K562 (cell line): Measurements from ENCODE around the gene LILRB3. TPM values are rescaled to one million over a fixed set of nuclear protein-coding genes. Genes with fewer than 3 reads are reported as not detected.

ENCODE experiments used
- ATAC-seq: fragments of 200-7000 bp; cut with Tn5 transposase; 3 replicates; pipeline ENCODE4 v1.9.1; 2020; ENCODE audit warnings: moderate library complexity
- BruUV-seq: library from RNA; stranded (reverse); fragments of 400-500 nt; replicated peaks from 2 replicates; lab custom pipeline; 2021; lab: Mats Ljungman, UMichigan
- CTCF ChIA-PET: fragments of 300-600 bp; formaldehyde crosslinking; extraction: SDS; loops from one replicate; lab custom pipeline; 2021; ENCODE audit warnings: low intra/inter-chr PET ratio; lab: Yijun Ruan, JAX
- POLR2A ChIA-PET: fragments of 300-600, 350-650 bp; sonication (Branson Sonifier 250); formaldehyde crosslinking; extraction: SDS; loops from one replicate; lab custom pipeline; 2021; ENCODE audit warnings: antibody characterized with exemption, inconsistent platforms; lab: Yijun Ruan, JAX
- DNase-seq, 4 experiments: peaks; one replicate each; pipeline versions ENCODE4 v3.0.0 to v3.0.0-alpha.2; 2011 to 2018; ENCODE audit warnings: low spot score in 3 of 4, mixed read lengths in 3 of 4; ENCODE audit errors: extremely low read depth in 1 of 4
- FAIRE-seq: peaks from 2 replicates; lab custom pipeline; 2011; peaks lifted over from hg19 to GRCh38; lab: Jason Lieb, UNC
- H2AFZ ChIP-seq: 2 replicates; pipeline ENCODE4 v1.6.0; 2011; ENCODE audit warnings: low read depth, low read length, control low read depth, inconsistent platforms
- H3K27ac ChIP-seq: fragments of 200-600 bp; 3 replicates; pipeline ENCODE4 v1.8.0; 2011; ENCODE audit warnings: low read depth, mild to moderate bottlenecking, control low read depth, inconsistent platforms, low read length, moderate library complexity, mixed read lengths; ENCODE audit errors: extremely low read depth
- H3K27me3 ChIP-seq, 2 experiments: fragments of 300-600 bp in 1 of 2; 2 replicates in 1 of 2; 3 replicates in 1 of 2; pipeline versions ENCODE4 v1.6.0 to v1.8.0; 2011; ENCODE audit warnings: inconsistent platforms in 2 of 2, low read length in 2 of 2, mild to moderate bottlenecking in 1 of 2, mixed read lengths in 1 of 2, moderate library complexity in 1 of 2; ENCODE audit not compliant: control insufficient read depth in 2 of 2, insufficient read depth in 2 of 2
- H3K36me3 ChIP-seq: fragments of 300-600 bp; 3 replicates; pipeline ENCODE4 v1.8.0; 2011; ENCODE audit warnings: mild to moderate bottlenecking, low read length, inconsistent platforms; ENCODE audit not compliant: control insufficient read depth, insufficient read depth
- H3K4me1 ChIP-seq, 2 experiments: fragments of 200-600 bp in 1 of 2; replicated peaks in 1 of 2; 2 replicates in 1 of 2; 3 replicates in 1 of 2; pipeline versions ENCODE4 v1.5.1 to v1.8.0; 2011; ENCODE audit warnings: inconsistent platforms in 2 of 2, low read length in 2 of 2, mild to moderate bottlenecking in 1 of 2, mixed read lengths in 1 of 2, moderate library complexity in 1 of 2; ENCODE audit not compliant: control insufficient read depth in 2 of 2, insufficient read depth in 2 of 2
- H3K4me2 ChIP-seq: 2 replicates; pipeline ENCODE4 v1.6.1; 2011; ENCODE audit warnings: low read length, control low read depth, inconsistent platforms, mixed read lengths; ENCODE audit not compliant: insufficient read depth
- H3K4me3 ChIP-seq: fragments of 200-600 bp; sonication (generic), shearing (Covaris generic); 2 replicates; pipeline ENCODE4 v1.5.1; 2016; ENCODE audit warnings: control low read depth, inconsistent platforms
- H3K79me2 ChIP-seq: fragments of 200-600 bp; 3 replicates; pipeline ENCODE4 v1.8.0; 2011; ENCODE audit warnings: low read length, inconsistent platforms; ENCODE audit not compliant: control insufficient read depth, insufficient read depth
- H3K9ac ChIP-seq, 2 experiments: 2 replicates each; pipeline versions ENCODE4 v1.6.0 to v1.6.1; 2011; ENCODE audit warnings: low read depth in 2 of 2, low read length in 2 of 2, control low read depth in 1 of 2, inconsistent platforms in 1 of 2, mild to moderate bottlenecking in 1 of 2, mixed read lengths in 1 of 2; ENCODE audit not compliant: insufficient read depth in 1 of 2
- H3K9me1 ChIP-seq: one replicate; pipeline ENCODE4 v1.6.0; 2011; ENCODE audit warnings: inconsistent platforms, mild to moderate bottlenecking, low read length, moderate library complexity; ENCODE audit not compliant: control insufficient read depth, insufficient read depth
- H3K9me3 ChIP-seq: replicated peaks from 2 replicates; pipeline ENCODE4 v1.5.1; 2011; ENCODE audit warnings: low read depth, low read length, inconsistent platforms; ENCODE audit not compliant: control insufficient read depth, insufficient read depth
- H4K20me1 ChIP-seq: replicated peaks from 2 replicates; pipeline ENCODE4 v1.6.1; 2011; ENCODE audit warnings: low read length, inconsistent platforms, mixed read lengths; ENCODE audit not compliant: control insufficient read depth, insufficient read depth
- HDAC1 ChIP-seq, 2 experiments: fragments of 450-650 bp; IDR thresholded peaks; 2 replicates each; pipeline ENCODE4 v1.6.1; 2016 to 2017; ENCODE audit warnings: inconsistent platforms in 1 of 2, mild to moderate bottlenecking in 1 of 2, moderate library complexity in 1 of 2
- HDAC8 ChIP-seq: fragments of 450-650 bp; IDR thresholded peaks from 2 replicates; pipeline ENCODE4 v1.6.1; 2016; ENCODE audit warnings: mild to moderate bottlenecking, missing genetic modification characterization, moderate library complexity, missing compliant biosample characterization
- MYC ChIP-seq, 2 experiments: fragments of 250-450 bp in 1 of 2; sonication (Bioruptor Pico) in 1 of 2; IDR thresholded peaks; 2 replicates each; pipeline versions ENCODE4 v1.5.1 to v1.6.1; 2012 to 2021; ENCODE audit warnings: low read depth in 2 of 2, borderline replicate concordance in 1 of 2, improper control_type of control experiment in 1 of 2, low read length in 1 of 2, mild to moderate bottlenecking in 1 of 2, moderate library complexity in 1 of 2
- PCBP1 ChIP-seq: fragments of 200-400 bp; formaldehyde crosslinking; IDR thresholded peaks from 2 replicates; pipeline ENCODE4 v1.6.1; 2018; ENCODE audit warnings: mild to moderate bottlenecking, low read depth, low read length; ENCODE audit not compliant: poor library complexity, severe bottlenecking
- RBFOX2 ChIP-seq: fragments of 200-400 bp; formaldehyde crosslinking; IDR thresholded peaks from 2 replicates; pipeline ENCODE4 v1.6.1; 2017; ENCODE audit warnings: low read depth, mild to moderate bottlenecking, low read length, moderate library complexity
- RBM22 ChIP-seq: fragments of 200-400 bp; formaldehyde crosslinking; IDR thresholded peaks from 2 replicates; pipeline ENCODE4 v1.6.1; 2018; ENCODE audit warnings: low read length, low read depth; ENCODE audit not compliant: poor library complexity, severe bottlenecking
- ZBTB7A ChIP-seq: IDR thresholded peaks from 2 replicates; pipeline ENCODE4 v1.6.1; 2011; ENCODE audit warnings: low read depth, mild to moderate bottlenecking, low read length, moderate library complexity, borderline replicate concordance; ENCODE audit not compliant: control insufficient read depth
- ZFPM2 ChIP-seq: fragments of 250-450 bp; sonication (Bioruptor Pico); IDR thresholded peaks from 2 replicates; pipeline ENCODE4 v1.5.1; 2022; ENCODE audit warnings: mild to moderate bottlenecking
- ZNF589 ChIP-seq: fragments of 200-800 bp; sonication (Bioruptor generic); IDR thresholded peaks from 2 replicates; pipeline ENCODE4 v1.6.1; 2016; ENCODE audit warnings: low read depth, missing genetic modification characterization, missing compliant biosample characterization
- ZNF766 ChIP-seq: fragments of 200-800 bp; sonication (Bioruptor generic); conservative IDR thresholded peaks from 2 replicates; pipeline ENCODE4 v1.6.1; 2016; ENCODE audit warnings: missing genetic modification characterization, missing compliant biosample characterization
- WGBS: fragments of 100-300 bp; shearing (Covaris generic); methylation state at CpG from one replicate; pipeline ENCODE4 v1.1.6; 2016; ENCODE audit warnings: low coverage, mixed read lengths; ENCODE audit not compliant: insufficient coverage; ENCODE audit errors: missing lambda C conversion rate; 5-methylcytosine and 5-hydroxymethylcytosine counted together
- in situ Hi-C: fragments of 300-500 bp; cut with MboI; formaldehyde crosslinking; loops from 4 replicates; pipeline ENCODE4 v1.15.0; 2018; ENCODE audit warnings: inconsistent platforms, mixed read lengths
- intact Hi-C: fragments of 100-400 bp; cut with micrococcal nuclease; formaldehyde crosslinking; loops from 2 replicates; pipeline ENCODE4 v1.14.2; 2022
- polyA plus RNA-seq, 8 experiments: library from polyadenylated mRNA; depleted of rRNA in 4 of 8; stranded (reverse) in 5 of 8; unstranded in 3 of 8; fragments of >200 nt; fragmentation: Nextera tagmentation in 2 of 8; fragmentation: Illumina TruSeq in 1 of 8; extraction: Ambion mirVana in 2 of 8; extraction: Trizol in 1 of 8; gene quantifications; 2 replicates each; pipeline versions ENCODE4 v1.2.1 to v1.2.3, GENCODE V29; 2011 to 2014; ENCODE audit warnings: inconsistent platforms in 1 of 8, missing spikeins in 1 of 8
- total RNA-seq, 7 experiments: library from RNA; depleted of rRNA in 6 of 7; stranded (reverse); fragments of >200 nt in 6 of 7; fragmentation: Illumina TruSeq in 2 of 7; extraction: Trizol in 2 of 7; gene quantifications; 2 replicates each; pipeline versions ENCODE4 v1.2.1 to v1.2.3, GENCODE V29; 2011 to 2021; ENCODE audit warnings: low replicate concordance in 1 of 7
- TF ChIP-seq, protein P1 (sequence below): fragments of 450-650 bp; IDR thresholded peaks from 2 replicates; pipeline ENCODE4 v1.6.1; 2017; ENCODE audit warnings: antibody characterized with exemption, mild to moderate bottlenecking
- TF ChIP-seq, protein P2 (sequence below): fragments of 250-450 bp; sonication (Bioruptor Pico); IDR thresholded peaks from 2 replicates; pipeline ENCODE4 v1.5.0; 2021
- TF ChIP-seq, protein P3 (sequence below), 2 experiments: fragments of 450-650 bp; conservative IDR thresholded peaks; 2 replicates each; pipeline ENCODE4 v1.6.1; 2017; ENCODE audit warnings: mild to moderate bottlenecking in 2 of 2, moderate library complexity in 2 of 2

The LILRB3 gene
- total and polyA plus RNA-seq, 9 of the 15 experiments (the other 6 are each of a cell fraction or from before 2014, with no cell fraction given): 0.01 to 0.09 TPM; not detected in 7

DNA sequence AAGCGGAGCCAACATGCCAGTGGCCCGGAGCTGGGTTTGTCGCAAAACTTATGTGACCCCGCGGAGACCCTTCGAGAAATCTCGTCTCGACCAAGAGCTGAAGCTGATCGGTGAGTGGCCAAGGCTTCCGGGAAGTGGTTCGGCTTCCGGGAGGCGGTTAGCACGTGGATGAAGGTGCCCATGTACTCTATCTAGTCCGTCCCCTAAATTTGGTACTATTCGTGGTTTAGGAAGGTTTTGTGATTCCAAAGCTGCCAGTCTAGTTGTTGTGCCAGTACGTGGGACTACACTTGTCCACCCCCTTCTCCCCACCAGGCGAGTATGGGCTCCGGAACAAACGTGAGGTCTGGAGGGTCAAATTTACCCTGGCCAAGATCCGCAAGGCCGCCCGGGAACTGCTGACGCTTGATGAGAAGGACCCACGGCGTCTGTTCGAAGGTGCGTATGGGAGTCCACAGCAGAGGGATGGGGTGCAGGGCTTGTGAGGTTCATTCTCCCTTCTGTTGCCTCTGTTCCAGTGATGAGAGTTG, 21.6 kb downstream of the LILRB3 start:
- H3K27ac ChIP-seq: peak overlapping the region; percentile 96
- no peaks in the 10 kb centered on the region for H3K27me3 ChIP-seq
- peaks cover 59% of the 10 kb centered on the region for H3K79me2 ChIP-seq
- intact Hi-C loops (loop anchor here (2.0 kb wide), 1 partner anchor 64 kb away; the partner anchor contains the start of gene CNOT3), in situ Hi-C loops (no loop called here)
- ChIA-PET CTCF (no interaction called here), POLR2A (interaction anchor here (0.6 to 5.3 kb wide), 19 partner anchors 10 to 260 kb away, joined by 3 to 206 read pairs (median 6); partner anchors contain the start of genes CNOT3, LENG1, MBOAT7 and PRPF31)
- TSS peak; percentile 68 for BruUV-seq
- FAIRE-seq (no peak), ATAC-seq (no peak; the same call in 2 of the 3 replicates), DNase-seq (peak in 1 of 4 experiments; percentile 31)
- peak overlapping the region; percentile 98 to 99 for H3K9ac ChIP-seq
- H3K4me1 ChIP-seq: peaks cover 23 to 32% of the 10 kb centered on the region in 2 experiments
- WGBS: under 1% methylated on average over 24 of the region's 28 CpGs
- H3K4me2 ChIP-seq: peak overlapping the region; percentile 89
- peaks cover 58% of the 10 kb centered on the region for H3K36me3 ChIP-seq
- H2AFZ ChIP-seq: peak overlapping the region; percentile 78
- H3K9me3 ChIP-seq: no peaks in the 10 kb centered on the region
- H3K9me1 ChIP-seq: peaks cover 3% of the 10 kb centered on the region
- peak overlapping the region; percentile 68 for H3K4me3 ChIP-seq
- peaks cover 53% of the 10 kb centered on the region for H4K20me1 ChIP-seq
- TF ChIP-seq ZNF589 (CRISPR knock-in tag): 0 out of 2 replicates have a peak, but pooled peaks have one; percentile 46
- no peak for TF ChIP-seq MYC (IDR thresholded peaks at IDR 0.05; ENCODE audit: low read depth, low read length)
- TF ChIP-seq MYC (CRISPR knock-in tag; IDR thresholded peaks at IDR 0.05; ENCODE audit: borderline replicate concordance, low read depth): peak; percentile 91; the same call in 1 of the 2 replicates
- 0 out of 2 replicates have a peak, but pooled peaks have one; percentile 13 for TF ChIP-seq RBFOX2
- peak; percentile 76 for TF ChIP-seq RBM22
- TF ChIP-seq, protein P1, sequence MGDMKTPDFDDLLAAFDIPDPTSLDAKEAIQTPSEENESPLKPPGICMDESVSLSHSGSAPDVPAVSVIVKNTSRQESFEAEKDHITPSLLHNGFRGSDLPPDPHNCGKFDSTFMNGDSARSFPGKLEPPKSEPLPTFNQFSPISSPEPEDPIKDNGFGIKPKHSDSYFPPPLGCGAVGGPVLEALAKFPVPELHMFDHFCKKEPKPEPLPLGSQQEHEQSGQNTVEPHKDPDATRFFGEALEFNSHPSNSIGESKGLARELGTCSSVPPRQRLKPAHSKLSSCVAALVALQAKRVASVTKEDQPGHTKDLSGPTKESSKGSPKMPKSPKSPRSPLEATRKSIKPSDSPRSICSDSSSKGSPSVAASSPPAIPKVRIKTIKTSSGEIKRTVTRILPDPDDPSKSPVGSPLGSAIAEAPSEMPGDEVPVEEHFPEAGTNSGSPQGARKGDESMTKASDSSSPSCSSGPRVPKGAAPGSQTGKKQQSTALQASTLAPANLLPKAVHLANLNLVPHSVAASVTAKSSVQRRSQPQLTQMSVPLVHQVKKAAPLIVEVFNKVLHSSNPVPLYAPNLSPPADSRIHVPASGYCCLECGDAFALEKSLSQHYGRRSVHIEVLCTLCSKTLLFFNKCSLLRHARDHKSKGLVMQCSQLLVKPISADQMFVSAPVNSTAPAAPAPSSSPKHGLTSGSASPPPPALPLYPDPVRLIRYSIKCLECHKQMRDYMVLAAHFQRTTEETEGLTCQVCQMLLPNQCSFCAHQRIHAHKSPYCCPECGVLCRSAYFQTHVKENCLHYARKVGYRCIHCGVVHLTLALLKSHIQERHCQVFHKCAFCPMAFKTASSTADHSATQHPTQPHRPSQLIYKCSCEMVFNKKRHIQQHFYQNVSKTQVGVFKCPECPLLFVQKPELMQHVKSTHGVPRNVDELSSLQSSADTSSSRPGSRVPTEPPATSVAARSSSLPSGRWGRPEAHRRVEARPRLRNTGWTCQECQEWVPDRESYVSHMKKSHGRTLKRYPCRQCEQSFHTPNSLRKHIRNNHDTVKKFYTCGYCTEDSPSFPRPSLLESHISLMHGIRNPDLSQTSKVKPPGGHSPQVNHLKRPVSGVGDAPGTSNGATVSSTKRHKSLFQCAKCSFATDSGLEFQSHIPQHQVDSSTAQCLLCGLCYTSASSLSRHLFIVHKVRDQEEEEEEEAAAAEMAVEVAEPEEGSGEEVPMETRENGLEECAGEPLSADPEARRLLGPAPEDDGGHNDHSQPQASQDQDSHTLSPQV: peak; percentile 53; the same call in 1 of the 2 replicates
- TF ChIP-seq, protein P2, sequence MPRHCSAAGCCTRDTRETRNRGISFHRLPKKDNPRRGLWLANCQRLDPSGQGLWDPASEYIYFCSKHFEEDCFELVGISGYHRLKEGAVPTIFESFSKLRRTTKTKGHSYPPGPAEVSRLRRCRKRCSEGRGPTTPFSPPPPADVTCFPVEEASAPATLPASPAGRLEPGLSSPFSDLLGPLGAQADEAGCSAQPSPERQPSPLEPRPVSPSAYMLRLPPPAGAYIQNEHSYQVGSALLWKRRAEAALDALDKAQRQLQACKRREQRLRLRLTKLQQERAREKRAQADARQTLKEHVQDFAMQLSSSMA (CRISPR knock-in tag): 0 out of 2 replicates have a peak, but pooled peaks have one; percentile 21
- TF ChIP-seq HDAC1 (IDR thresholded peaks at IDR 0.05): peak in 1 of 2 experiments; percentile 65; a peak in 2 of 4 replicates
- no peak for TF ChIP-seq PCBP1
- TF ChIP-seq ZNF766 (CRISPR knock-in tag): peak; percentile 14; the same call in 1 of the 2 replicates
- TF ChIP-seq, protein P3, sequence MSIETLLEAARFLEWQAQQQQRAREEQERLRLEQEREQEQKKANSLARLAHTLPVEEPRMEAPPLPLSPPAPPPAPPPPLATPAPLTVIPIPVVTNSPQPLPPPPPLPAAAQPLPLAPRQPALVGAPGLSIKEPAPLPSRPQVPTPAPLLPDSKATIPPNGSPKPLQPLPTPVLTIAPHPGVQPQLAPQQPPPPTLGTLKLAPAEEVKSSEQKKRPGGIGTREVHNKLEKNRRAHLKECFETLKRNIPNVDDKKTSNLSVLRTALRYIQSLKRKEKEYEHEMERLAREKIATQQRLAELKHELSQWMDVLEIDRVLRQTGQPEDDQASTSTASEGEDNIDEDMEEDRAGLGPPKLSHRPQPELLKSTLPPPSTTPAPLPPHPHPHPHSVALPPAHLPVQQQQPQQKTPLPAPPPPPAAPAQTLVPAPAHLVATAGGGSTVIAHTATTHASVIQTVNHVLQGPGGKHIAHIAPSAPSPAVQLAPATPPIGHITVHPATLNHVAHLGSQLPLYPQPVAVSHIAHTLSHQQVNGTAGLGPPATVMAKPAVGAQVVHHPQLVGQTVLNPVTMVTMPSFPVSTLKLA (conservative IDR thresholded peaks at IDR 0.05): peak in 1 of 2 experiments; percentile 78; a peak in 2 of 4 replicates
- no peak for TF ChIP-seq HDAC8 (tag)
- 0 out of 2 replicates have a peak, but pooled peaks have one; percentile 2 for TF ChIP-seq ZFPM2 (CRISPR knock-in tag)
- no peak for TF ChIP-seq ZBTB7A
